HG02884 (cell line): ENCODE results near the gene ARHGAP15.

Source experiments
- ATAC-seq: cut with Tn5 transposase; IDR thresholded peaks from one replicate; pipeline ENCODE4 v1.9.1; 2021; ENCODE audit warnings: mild to moderate bottlenecking, moderate library complexity; ENCODE audit not compliant: unreplicated experiment

Gene ARHGAP15

DNA sequence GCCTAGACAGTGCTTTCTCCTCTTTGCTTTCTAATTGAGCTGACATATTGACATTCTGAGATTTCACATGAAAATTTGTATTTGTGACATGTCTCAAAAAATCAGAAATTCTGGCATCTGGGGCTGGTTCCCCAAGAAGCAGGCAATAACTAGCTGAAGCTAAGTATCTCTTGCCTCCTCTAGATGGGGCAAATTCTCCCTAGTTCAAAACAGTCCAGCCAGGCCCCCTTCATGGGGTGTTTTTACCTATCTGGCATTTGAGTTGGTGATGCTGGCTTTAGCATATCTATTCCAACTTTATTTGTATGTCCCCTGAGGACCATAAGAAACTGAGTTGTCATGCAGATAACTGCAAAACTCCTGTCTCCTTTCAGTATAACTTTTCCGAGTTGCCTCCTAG, 39.9 kb downstream of the ARHGAP15 start:
- no peak for ATAC-seq

DNA sequence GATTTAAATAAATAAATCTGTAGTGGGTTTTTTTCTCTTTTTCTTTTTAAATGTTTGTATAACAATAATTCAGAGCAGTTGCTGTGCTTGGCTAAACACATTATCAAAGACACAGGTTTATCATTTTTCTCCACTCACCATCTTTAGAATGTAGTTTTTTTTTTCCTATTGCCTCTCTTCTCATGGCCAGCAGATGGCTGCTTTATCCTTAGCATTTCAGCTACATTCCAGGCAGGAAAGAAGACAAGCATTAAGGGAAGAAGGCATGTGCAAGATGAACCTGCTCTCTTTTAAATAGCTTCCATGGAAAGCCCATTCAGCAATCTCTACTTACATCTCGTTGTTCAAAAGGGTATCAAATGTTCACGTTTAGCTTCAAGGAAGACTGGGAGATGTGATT, 42.6 kb downstream of the ARHGAP15 start:
- ATAC-seq: no peak

DNA sequence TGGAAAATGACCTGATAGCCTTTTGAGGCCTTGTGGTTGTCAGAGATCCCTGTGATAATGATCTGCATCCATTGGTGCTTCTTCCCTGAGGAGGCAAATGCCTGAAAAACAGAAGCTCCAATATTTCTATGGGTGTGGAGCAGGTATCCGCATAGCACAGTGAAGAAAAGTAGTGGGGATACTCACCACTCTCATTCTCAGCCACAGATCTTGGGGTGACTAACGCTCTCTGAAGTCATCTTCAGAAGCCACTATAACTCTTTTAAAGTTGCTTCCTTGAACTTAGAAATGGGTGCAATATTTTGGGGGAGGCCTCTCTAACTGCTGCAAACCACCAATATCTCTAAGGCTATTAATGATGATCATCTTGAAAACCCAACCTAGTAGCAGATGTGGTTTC, 46.2 kb downstream of the ARHGAP15 start:
- no peak for ATAC-seq

DNA sequence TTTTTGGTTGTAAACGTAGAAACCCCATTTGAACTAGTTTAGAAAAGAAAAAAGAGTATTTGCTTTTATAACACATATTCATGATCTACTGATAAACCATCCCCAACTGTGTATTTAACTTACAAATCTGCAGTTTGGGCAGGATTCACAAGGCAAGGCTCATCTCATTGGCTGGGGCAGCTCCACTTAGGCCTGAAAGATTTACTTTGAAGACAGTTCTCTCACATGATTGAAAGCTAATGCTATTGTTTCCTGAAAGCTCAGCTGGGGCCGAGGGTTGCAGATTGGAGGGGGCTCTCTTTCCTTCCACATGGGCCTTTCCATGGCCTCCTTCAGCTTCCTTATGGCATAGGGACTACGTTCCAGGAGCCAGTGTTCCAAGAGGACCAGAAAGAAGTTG, 47.4 kb downstream of the ARHGAP15 start:
- ATAC-seq: no peak

DNA sequence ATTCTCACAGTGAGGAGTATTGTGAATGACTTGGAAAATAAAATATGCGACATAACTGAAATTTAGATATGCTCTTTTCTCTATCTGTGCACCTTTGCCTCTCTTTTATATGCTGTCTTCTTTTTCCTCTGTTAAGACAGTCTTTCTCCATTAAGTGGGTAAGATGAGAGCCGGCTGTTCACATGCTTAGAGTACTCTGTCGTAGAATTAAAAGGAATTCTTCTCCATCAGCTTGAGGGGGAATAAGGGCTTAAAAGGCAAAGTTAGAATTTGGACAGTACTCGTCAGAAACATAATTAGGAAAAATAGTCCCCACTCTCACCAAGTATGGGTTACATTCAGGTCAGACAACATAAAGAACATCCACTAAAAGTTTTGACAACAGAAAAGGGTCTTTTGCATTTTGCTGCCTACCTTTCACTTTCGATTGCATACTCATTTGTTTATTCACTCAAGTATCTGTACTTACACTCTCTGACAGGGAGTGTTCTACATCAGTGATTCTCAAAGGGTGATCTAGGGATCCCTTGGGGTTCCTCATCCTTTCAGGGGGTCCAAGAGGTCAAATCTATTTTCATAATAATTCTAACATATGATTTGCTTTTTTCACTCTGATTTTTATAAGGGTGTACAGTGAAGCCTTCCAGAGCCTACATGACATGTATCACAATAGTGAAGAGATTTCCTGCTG, 48.0 kb downstream of the ARHGAP15 start:
- peak; percentile 88 for ATAC-seq

DNA sequence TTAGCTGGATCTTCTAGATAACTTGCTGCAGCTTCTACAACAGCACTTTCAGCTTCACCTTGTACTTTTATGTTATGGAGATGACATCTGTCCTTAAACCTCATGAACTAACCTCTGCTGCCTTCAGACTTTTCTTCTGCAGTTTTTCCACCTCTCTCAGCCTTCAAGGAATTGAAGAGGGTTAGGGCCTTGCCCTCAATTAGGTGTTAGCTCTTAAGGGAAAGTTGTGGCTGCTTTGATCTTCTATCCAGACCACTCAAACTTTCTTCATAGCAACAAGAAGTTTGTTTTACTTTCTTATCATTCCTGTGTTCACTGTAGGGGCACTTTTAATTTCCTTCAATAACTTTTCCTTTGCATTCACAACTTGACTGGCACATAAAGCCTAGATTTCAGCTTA, 52.3 kb downstream of the ARHGAP15 start:
- no peak for ATAC-seq

DNA sequence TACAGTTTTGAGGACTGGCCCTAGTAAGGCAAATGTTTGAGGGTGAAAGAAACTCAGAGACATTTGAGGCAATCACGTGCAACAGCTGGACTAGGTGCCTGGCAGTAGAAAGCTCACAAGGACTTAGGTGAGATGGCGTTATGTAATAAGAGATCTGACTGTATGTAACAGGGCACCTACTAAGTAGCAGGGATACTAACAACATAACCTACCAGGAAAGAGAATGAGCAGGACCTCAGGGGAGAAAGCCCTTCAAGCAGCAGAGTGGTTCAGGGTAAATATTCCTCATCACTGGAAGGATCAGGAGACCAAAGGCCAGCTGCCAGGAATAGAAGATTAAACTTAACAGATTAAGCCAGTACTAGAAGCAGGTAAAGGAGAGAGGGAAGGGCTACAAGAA, 53.4 kb downstream of the ARHGAP15 start:
- no peak for ATAC-seq

DNA sequence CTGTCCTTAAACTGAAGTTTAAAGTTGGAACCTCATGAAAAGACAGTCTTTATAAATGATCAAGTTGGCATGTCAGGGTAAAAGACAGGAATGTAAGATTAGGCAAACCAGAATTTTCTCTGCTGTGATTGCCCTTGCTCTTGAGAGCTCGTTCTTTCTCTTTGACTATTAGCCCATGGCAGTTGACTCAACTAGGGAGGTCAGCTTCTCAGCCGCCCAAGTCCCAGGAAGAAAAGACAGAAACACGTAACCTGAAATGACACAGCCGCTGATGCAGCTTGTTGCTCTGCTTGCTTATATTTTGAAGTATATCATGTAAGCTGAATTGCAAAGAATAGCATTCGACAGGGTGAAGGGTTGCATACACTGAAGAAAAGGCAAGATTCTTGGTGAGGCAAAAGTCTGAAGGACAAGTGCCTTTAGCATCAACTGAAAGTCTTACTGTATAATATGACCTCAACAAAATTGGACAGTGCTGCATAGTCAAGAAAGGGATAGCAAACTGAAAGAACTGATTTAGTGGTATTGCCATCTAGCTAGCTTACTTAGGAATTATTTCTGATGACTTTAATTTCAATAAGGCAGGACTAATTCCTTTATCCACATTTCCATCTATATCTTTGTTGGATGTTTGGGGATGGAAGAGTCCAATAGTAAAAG, 54.7 kb downstream of the ARHGAP15 start:
- peak; percentile 81 for ATAC-seq

DNA sequence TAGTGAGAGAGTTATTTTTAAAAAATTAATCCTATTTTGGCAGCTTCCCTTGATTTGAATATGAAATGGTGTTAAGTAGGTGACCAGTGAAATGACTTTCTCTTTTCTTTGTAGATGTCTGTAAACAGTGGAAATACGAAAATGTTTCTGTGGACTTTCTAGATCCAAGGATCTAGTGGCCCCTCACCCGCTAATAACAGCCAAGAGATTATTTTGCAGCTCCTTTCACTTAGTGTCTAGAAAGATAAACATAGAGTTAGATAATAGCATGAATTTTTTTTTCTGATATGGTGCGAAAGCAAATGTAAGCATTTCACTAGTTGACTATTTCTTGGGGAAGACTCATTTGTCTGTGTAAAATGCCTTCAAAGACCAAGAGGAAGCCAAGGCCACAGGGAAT, 57.7 kb downstream of the ARHGAP15 start:
- no peak for ATAC-seq

DNA sequence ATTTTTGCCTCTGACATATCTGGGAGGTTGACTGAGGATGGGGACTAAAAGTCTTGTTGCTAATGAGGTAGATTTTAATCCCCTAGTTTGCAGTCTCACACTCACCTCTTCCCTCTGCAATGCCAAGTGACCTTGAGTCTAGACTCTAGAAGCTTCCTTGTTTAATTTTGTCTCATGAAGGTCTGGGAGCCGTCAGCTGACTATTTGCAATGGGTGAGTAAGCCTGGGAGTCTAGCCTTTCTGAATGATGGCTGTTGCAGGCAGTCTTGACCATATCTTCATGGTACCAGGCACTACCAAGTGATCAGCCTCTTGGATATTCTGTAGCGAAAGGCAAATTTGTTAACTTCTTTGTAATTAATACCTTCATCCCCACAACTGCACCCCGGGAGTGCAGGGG, 61.2 kb downstream of the ARHGAP15 start:
- ATAC-seq: no peak

DNA sequence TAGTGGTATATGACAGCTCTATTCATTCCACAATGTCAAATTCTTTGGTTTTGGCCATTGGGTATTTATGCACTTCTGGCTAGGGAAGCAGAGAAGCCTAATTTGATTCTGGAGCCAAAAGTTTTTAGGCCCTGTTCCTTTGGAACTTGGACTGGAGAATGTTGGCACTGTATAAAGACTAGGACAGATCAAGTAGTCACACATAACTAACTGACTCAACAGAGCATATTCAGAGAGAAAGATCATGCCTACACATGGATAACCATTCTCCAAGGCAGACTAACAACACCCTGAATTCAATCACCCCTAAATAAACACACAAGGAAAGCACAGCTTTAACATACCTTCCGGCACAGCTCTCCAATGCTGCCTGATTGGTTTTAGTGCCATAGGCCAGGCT, 62.9 kb downstream of the ARHGAP15 start:
- ATAC-seq: no peak

DNA sequence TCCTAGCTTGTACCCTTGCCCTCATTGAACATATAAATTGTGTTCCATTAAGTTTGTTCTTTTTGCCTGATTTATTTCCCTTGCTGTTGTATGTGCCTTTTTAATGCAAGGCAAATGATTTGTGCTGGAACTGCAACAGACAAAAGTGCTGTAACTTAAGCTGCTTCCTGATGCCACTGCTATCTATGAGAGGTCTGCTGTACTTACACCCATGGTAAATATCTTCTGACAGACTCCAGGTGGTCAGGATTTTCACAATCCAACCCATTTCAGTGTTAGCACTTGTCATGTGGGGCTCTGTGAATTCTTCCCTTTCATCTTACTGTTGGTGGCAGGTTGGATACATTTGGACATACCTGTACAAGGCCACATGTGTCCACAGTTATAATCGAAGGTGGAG, 63.5 kb downstream of the ARHGAP15 start:
- no peak for ATAC-seq

DNA sequence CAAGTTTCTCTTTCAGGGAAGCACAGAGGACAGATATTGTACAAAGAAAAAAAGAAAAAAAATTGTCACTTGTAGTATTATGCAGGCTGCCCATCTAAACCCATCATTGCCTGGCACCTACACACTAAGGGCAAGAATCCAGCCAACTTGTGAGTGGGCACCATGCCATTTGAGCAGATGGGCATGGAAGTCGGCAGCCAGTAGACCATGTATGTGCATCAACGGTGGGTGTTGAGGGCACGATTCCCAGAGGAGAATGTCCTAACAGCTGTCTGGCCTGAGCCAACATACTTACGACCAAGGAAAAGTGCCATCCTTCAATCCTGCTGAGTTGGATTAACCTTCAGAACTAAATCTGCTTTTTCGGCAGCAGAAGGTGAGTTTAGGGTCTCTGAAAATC, 63.9 kb downstream of the ARHGAP15 start:
- no peak for ATAC-seq

DNA sequence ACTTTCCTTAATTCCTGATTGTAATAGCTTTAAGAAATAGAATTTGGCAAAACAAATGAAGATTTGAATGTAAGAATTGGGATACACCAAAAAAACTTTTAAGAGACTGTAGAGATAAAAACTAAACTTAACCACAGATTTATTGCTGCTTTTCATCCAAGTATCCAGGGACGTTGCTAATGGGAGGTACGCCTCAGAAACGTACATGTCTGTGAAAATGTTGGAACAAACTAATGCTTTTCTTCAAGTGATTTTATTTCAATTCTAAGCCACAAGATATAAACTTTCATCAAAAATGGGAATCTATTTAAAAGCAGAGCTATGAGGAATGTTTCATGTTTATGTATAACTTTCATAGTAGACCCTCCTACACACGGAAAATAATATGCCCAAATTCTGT, 66.3 kb downstream of the ARHGAP15 start:
- ATAC-seq: no peak

DNA sequence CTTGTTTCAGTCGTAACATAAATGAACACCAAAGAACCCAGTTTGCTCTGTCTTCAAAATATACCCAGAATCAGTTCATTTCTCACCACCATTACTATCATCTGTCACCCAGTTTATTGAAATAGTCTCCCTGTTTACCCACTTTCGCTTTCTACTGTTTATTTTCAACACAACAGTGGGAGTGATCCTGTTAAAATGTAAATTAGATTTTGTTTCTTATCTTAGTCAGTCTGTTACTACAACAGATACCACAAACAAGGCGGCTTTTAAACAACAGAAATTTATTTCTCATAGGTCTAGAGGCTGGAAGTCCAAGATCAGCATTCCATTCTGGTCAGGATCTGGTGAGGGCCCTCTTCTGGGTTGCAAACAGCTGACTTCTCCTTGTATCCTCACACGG, 74.8 kb downstream of the ARHGAP15 start:
- ATAC-seq: no peak

DNA sequence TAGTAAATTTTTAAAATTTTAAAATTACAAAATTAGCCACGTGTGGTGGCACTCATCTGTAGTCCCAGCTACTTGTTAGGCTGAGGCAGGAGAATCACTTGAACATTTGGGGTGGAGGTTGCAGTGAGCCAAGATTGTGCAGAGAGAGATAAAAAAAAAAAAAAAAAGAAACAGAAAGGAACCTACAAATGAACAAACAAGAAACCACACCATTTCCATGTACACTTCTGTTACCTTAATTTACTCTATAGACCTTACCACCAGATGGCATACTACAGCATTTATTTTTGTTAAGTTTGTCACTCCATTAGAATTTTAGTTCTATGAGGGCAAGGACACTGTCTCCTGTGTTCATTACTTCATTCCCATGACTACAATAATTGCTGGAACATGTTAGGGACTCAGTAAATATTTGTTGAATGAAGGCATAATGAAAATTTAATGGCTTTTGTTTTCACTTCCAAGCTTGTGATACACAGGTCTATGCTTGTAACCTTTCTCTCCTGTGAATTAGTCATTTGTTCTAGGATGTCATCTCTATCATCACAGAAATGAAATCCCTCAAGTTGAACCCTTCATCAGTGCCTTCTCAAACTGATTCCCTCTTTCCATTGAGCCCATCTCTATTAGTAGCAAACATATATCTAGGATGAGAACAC, 76.0 kb downstream of the ARHGAP15 start:
- ATAC-seq: peak; percentile 64

DNA sequence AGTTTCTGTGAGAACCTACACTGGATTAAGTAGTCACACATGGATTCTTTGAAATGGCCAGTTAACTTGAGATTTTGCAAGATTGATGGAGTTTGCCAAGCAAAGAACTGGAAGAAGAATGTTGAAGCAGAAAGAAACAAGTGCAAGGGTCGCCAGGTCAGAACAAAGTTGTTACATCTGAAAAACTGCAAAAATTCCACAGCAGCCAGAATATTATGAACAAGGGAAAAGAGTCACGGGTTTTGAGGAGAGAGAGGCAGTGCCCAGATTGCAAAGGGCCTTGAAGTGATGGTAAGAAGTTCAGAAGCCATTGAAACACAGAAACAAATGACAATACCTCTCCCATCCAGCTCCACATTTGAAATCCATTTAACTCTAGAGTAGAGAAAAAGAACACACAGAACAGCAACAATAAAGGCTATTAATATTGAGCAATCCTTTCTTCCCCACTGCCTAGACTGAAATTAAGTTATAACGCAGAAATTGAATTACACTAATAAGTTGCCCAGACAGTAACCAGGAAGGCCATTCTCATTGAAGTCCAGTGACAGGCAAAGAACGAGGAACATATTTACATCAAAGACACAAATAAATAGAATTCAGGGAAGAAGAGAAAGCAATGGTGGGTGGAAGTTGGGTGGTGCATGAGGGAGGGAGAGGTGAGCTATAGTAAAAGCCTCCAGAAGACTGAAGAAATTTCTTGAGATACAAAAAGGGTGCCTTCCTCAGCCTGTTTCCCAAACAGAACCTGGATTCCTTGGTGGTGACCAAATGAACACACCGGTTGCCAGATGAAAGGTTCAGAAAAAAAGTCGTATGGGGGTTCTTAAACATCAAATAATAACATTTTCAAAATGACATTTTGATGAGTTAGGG, 80.6 kb downstream of the ARHGAP15 start:
- no peak for ATAC-seq

DNA sequence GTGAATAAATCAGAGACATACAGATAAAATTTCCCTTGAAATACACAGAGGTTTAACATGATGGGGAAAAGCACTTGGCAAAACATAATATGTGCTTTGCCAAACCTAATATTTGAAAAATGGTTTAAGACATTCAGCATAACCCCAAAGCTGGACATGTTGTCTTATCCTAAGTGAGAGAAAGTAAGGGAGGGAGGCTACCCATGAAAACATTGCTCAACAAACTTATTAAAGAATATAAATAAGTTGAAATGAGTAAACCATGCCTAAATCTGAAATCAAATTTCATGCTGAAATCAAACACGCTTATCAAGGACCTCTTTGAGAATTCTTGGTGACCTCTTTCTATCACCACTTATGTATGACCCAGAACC, 81.2 kb downstream of the ARHGAP15 start:
- ATAC-seq: no peak

DNA sequence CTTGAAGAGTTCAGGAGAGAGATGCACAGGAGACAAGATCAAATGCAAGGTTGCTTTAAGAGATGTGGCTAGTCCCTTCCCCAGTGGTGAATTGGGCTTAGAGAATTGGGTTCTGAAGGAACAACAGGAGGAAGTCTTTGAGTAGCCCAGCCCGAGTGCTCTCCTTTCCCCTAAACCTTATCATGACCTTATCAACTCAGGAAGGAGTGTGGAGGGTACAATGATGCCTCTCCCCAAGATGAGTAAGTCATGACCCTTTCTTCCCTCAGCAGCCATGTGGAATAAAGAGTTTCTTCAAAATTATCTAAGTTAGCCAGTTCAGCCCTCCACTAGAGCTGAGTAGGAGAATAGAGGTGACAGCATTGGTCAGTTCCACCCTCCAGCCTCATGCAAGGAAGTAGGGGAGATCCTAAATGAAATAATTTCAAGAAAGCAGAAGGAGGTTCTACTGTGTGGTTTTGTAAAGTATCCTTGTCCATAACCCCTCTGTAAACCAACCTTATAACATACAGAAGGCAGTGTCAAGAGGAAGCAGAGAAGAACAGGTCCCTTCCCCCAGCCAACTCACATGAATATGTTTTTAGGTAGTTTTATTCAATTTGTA, 88.4 kb downstream of the ARHGAP15 start:
- ATAC-seq: no peak

DNA sequence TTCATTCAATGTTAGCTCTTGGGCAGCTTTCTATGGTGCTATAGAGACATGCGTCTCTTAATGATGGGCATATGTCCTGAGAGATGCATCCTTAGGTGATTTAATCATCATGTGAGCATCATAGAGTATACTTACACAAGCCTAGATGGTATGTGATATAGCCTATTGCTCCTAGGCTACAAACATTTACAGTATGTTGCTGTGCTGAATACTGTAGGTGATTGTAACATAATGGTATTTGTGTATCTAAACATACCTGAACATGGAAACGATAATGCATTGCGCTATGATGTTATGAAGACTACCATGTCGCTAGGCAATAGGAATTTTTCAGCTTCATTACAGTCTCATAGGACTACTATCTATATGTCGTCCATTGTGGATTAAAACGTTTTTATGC, 89.4 kb downstream of the ARHGAP15 start:
- no peak for ATAC-seq

DNA sequence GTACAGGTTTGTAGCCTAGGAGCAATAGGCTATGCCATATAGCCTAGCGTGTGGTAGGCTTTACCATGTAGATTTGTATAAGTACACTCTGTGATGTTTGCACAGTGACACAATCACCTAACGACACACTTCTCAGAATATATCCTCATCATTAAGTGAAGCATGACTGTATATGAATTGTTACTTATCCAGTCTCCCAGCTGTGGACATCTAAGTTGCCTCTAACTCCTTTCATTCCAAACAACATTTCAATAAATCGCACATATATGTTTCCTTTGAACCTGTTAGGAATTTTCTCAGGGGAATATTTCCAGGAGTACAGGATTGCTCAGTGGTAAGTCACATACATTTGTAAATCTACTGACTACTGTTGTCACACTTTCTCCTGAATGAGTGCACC, 90.0 kb downstream of the ARHGAP15 start:
- ATAC-seq: no peak
